ENCODE data around the gene CFD. TPM values are rescaled to one million over a fixed set of nuclear protein-coding genes. Genes with fewer than 3 reads are reported as not detected.

The CFD gene
- polyA plus RNA-seq, 1 donor (not counting 4 experiments of a cell fraction or from before 2014, with no cell fraction given): 0.47 TPM

GRCh38 chr19:892243-892893 is 32.9 kb downstream of the CFD start:
- Histone ChIP-seq H3K9me3 (ENCODE audit: control insufficient read depth, low read depth, low read length) (no peaks in the 10 kb centered on the region), H3K4me1 (ENCODE audit: control insufficient read depth, extremely low read depth, insufficient read depth, low read length) (no peaks in the 10 kb centered on the region), H3K4me3 (ENCODE audit: control insufficient read depth in 2 of 3, extremely low read depth in 1 of 3, insufficient read depth in 2 of 3, low read depth in 1 of 3, low read length in 3 of 3) (peak overlapping the region; percentile 77 to 86 (median 80)), H3K9ac (ENCODE audit: control insufficient read depth, extremely low read depth, insufficient read depth, low read length) (peak overlapping the region; percentile 88), H3K36me3 (ENCODE audit: control insufficient read depth in 2 of 2, extremely low read depth in 1 of 2, insufficient read depth in 2 of 2, low read length in 2 of 2) (peaks cover 4 to 12% of the 10 kb centered on the region in 2 experiments), H4K20me1 (ENCODE audit: control insufficient read depth, extremely low read depth, insufficient read depth, low read length) (no peaks in the 10 kb centered on the region), H3K4me2 (ENCODE audit: control insufficient read depth, extremely low read depth, insufficient read depth, low read depth, low read length) (peak overlapping the region; percentile 90), H2AFZ (ENCODE audit: control insufficient read depth, low read length) (no peak overlapping the region), H3K9me1 (ENCODE audit: control insufficient read depth, extremely low read depth, insufficient read depth, low read length) (no peaks in the 10 kb centered on the region), H3K27ac (ENCODE audit: control insufficient read depth, insufficient read depth, low read length) (peak overlapping the region; percentile 58), H3K79me2 (ENCODE audit: control insufficient read depth, insufficient read depth, low read length) (no peaks in the 10 kb centered on the region), H3K27me3 (ENCODE audit: control insufficient read depth, extremely low read depth, insufficient read depth, low read length) (no peaks in the 10 kb centered on the region)
- dilution Hi-C loops (cut with MboI; ENCODE audit: extremely low pct_ligation_motif_present, low sequenced_read_pairs): no loop called here
- FAIRE-seq (no peak), DNase-seq (ENCODE audit: low read depth, low spot score) (no peak)
- TF ChIP-seq EZH2 (IDR thresholded peaks at IDR 0.05; ENCODE audit: low read length) (no peak), CTCF (optimal IDR thresholded peaks at IDR 0.05 in 1 of 3, IDR thresholded peaks at IDR 0.05 in 1 of 3, conservative IDR thresholded peaks at IDR 0.05 in 1 of 3; ENCODE audit: extremely low read depth in 1 of 3, insufficient read depth in 2 of 3, low read length in 3 of 3) (no peak)

- TF ChIP-seq EZH2 (IDR thresholded peaks at IDR 0.05; ENCODE audit: low read length): no peak
- TF ChIP-seq CTCF (optimal IDR thresholded peaks at IDR 0.05 in 1 of 3, IDR thresholded peaks at IDR 0.05 in 1 of 3, conservative IDR thresholded peaks at IDR 0.05 in 1 of 3; ENCODE audit: extremely low read depth in 1 of 3, insufficient read depth in 2 of 3, low read length in 3 of 3): no peak
- no peaks in the 10 kb centered on the region for H3K27me3 ChIP-seq (ENCODE audit: control insufficient read depth, extremely low read depth, insufficient read depth, low read length)
- no peaks in the 10 kb centered on the region for H3K9me1 ChIP-seq (ENCODE audit: control insufficient read depth, extremely low read depth, insufficient read depth, low read length)
- peak within 1 kb of the TSS; percentile 77 to 86 (median 80) for H3K4me3 ChIP-seq (ENCODE audit: control insufficient read depth in 2 of 3, extremely low read depth in 1 of 3, insufficient read depth in 2 of 3, low read depth in 1 of 3, low read length in 3 of 3)
- H3K4me1 ChIP-seq (ENCODE audit: control insufficient read depth, extremely low read depth, insufficient read depth, low read length): no peaks in the 10 kb centered on the region
- peak within 1 kb of the TSS; percentile 88 for H3K9ac ChIP-seq (ENCODE audit: control insufficient read depth, extremely low read depth, insufficient read depth, low read length)
- H2AFZ ChIP-seq (ENCODE audit: control insufficient read depth, low read length): peak within 1 kb of the TSS; percentile 86
- H3K27ac ChIP-seq (ENCODE audit: control insufficient read depth, insufficient read depth, low read length): peak within 1 kb of the TSS; percentile 97
- dilution Hi-C loops (cut with MboI; ENCODE audit: extremely low pct_ligation_motif_present, low sequenced_read_pairs): no loop called here
- H3K4me2 ChIP-seq (ENCODE audit: control insufficient read depth, extremely low read depth, insufficient read depth, low read depth, low read length): peak within 1 kb of the TSS; percentile 90
- no peak for DNase-seq (ENCODE audit: low read depth, low spot score)
- H4K20me1 ChIP-seq (ENCODE audit: control insufficient read depth, extremely low read depth, insufficient read depth, low read length): no peaks in the 10 kb centered on the region
- H3K9me3 ChIP-seq (ENCODE audit: control insufficient read depth, low read depth, low read length): no peaks in the 10 kb centered on the region
- no peaks in the 10 kb centered on the region for H3K79me2 ChIP-seq (ENCODE audit: control insufficient read depth, insufficient read depth, low read length)
- peaks cover 4 to 12% of the 10 kb centered on the region in 2 experiments for H3K36me3 ChIP-seq (ENCODE audit: control insufficient read depth in 2 of 2, extremely low read depth in 1 of 2, insufficient read depth in 2 of 2, low read length in 2 of 2)
- no peak for FAIRE-seq
Observed at GRCh38 chr19:892894-893689, 33.6 kb downstream of the CFD start, which contains the start of the genes MED16 and RNU6-9. Gene MED16, minus strand, starts transcription at chr19:893187. Its CDS starts 2,056 bp downstream, at chr19:891131. Gene RNU6-9, plus strand, starts transcription at chr19:893484.
